WTC11 (cell line): Measurements from ENCODE around the gene KANTR. TPM values are rescaled to one million over a fixed set of nuclear protein-coding genes. Genes with fewer than 3 reads are reported as not detected.

Experiments
- ATAC-seq: fragments of 200-7000 bp; cut with Tn5 transposase; 2 replicates; pipeline ENCODE4 v1.10.0; 2021; ENCODE audit warnings: mild to moderate bottlenecking, moderate library complexity
- CTCF ChIA-PET: fragments of 300-600 bp; sonication (Branson Sonifier 250); formaldehyde crosslinking; loops from one replicate; lab custom pipeline; 2021; ENCODE audit warnings: antibody characterized with exemption; lab: Charles Lee
- POLR2A ChIA-PET: fragments of 350-600 bp; sonication (Branson Sonifier 250); formaldehyde crosslinking; loops from one replicate; lab custom pipeline; 2021; ENCODE audit warnings: antibody characterized with exemption; lab: Charles Lee
- DNase-seq: peaks from one replicate; pipeline ENCODE4 v3.0.0; 2021; ENCODE audit warnings: low spot score
- H3K27ac Mint-ChIP-seq: 2 replicates; pipeline ENCODE4 v1.8.0; 2021; ENCODE audit warnings: mixed read lengths
- H3K27me3 Mint-ChIP-seq: 2 replicates; pipeline ENCODE4 v1.8.0; 2021; ENCODE audit warnings: low read depth, mild to moderate bottlenecking, moderate library complexity, mixed read lengths
- H3K36me3 Mint-ChIP-seq: 2 replicates; pipeline ENCODE4 v1.8.0; 2021; ENCODE audit warnings: mixed read lengths
- H3K4me1 Mint-ChIP-seq: 2 replicates; pipeline ENCODE4 v1.8.0; 2022; ENCODE audit warnings: mixed read lengths
- H3K4me3 Mint-ChIP-seq: 2 replicates; pipeline ENCODE4 v1.8.0; 2021; ENCODE audit warnings: mild to moderate bottlenecking, moderate library complexity, mixed read lengths
- H3K9me3 Mint-ChIP-seq: 2 replicates; pipeline ENCODE4 v1.8.0; 2021; ENCODE audit warnings: mixed read lengths
- E2F1 ChIP-seq: sonication (generic); formaldehyde crosslinking; IDR thresholded peaks from 2 replicates; pipeline ENCODE4 v1.8.0; 2022; ENCODE audit warnings: mild to moderate bottlenecking, missing genetic modification reagents
- E2F4 ChIP-seq: sonication (generic); formaldehyde crosslinking; IDR thresholded peaks from 2 replicates; pipeline ENCODE4 v1.8.1; 2022; ENCODE audit warnings: low read depth, mild to moderate bottlenecking, moderate library complexity, missing genetic modification reagents, borderline replicate concordance
- ERG ChIP-seq: fragments of 250-450 bp; sonication (Bioruptor Pico); IDR thresholded peaks from 2 replicates; pipeline ENCODE4 v1.8.0; 2021; ENCODE audit warnings: mild to moderate bottlenecking
- ESRRA ChIP-seq: sonication (generic); formaldehyde crosslinking; IDR thresholded peaks from 2 replicates; pipeline ENCODE4 v1.8.1; 2022; ENCODE audit warnings: mild to moderate bottlenecking, missing genetic modification reagents, borderline replicate concordance
- FOXK1 ChIP-seq: sonication (generic); formaldehyde crosslinking; IDR thresholded peaks from 2 replicates; pipeline ENCODE4 v1.8.0; 2022; ENCODE audit warnings: mild to moderate bottlenecking, moderate library complexity, missing genetic modification reagents
- FOXP1 ChIP-seq: sonication (generic); formaldehyde crosslinking; IDR thresholded peaks from 2 replicates; pipeline ENCODE4 v1.8.0; 2022; ENCODE audit warnings: missing genetic modification reagents, mild to moderate bottlenecking, moderate library complexity, borderline replicate concordance
- FOXP4 ChIP-seq: sonication (generic); formaldehyde crosslinking; IDR thresholded peaks from 2 replicates; pipeline ENCODE4 v1.8.0; 2022; ENCODE audit warnings: mild to moderate bottlenecking, missing genetic modification reagents
- GRHL2 ChIP-seq: fragments of 250-450 bp; sonication (Bioruptor Pico); IDR thresholded peaks from 2 replicates; pipeline ENCODE4 v1.8.0; 2022; ENCODE audit warnings: mild to moderate bottlenecking, moderate library complexity; ENCODE audit not compliant: insufficient replicate concordance, severe bottlenecking
- GTF2I ChIP-seq: fragments of 250-450 bp; sonication (Bioruptor Pico); conservative IDR thresholded peaks from 2 replicates; pipeline ENCODE4 v1.4.0; 2021; ENCODE audit warnings: mild to moderate bottlenecking
- HMGA2 ChIP-seq: fragments of 250-450 bp; sonication (Bioruptor Pico); IDR thresholded peaks from 2 replicates; pipeline ENCODE4 v1.4.0; 2021; ENCODE audit warnings: mild to moderate bottlenecking, moderate library complexity
- IRF1 ChIP-seq: sonication (generic); formaldehyde crosslinking; IDR thresholded peaks from 2 replicates; pipeline ENCODE4 v1.8.0; 2023; ENCODE audit warnings: missing genetic modification reagents
- JAZF1 ChIP-seq: fragments of 250-450 bp; sonication (Bioruptor Pico); IDR thresholded peaks from 2 replicates; pipeline ENCODE4 v1.9.0; 2021; ENCODE audit warnings: moderate library complexity, mild to moderate bottlenecking, inconsistent platforms
- JUN ChIP-seq: sonication (generic); formaldehyde crosslinking; IDR thresholded peaks from 2 replicates; pipeline ENCODE4 v1.8.0; 2023; ENCODE audit warnings: mild to moderate bottlenecking, missing genetic modification reagents
- MLX ChIP-seq: sonication (generic); formaldehyde crosslinking; IDR thresholded peaks from 2 replicates; pipeline ENCODE4 v1.8.1; 2023; ENCODE audit warnings: mild to moderate bottlenecking, missing genetic modification reagents, moderate library complexity
- MXD4 ChIP-seq: fragments of 250-450 bp; sonication (Bioruptor Pico); IDR thresholded peaks from 2 replicates; pipeline ENCODE4 v1.8.0; 2021; ENCODE audit warnings: mild to moderate bottlenecking, moderate library complexity, borderline replicate concordance
- NFATC4 ChIP-seq: fragments of 250-450 bp; sonication (Bioruptor Pico); IDR thresholded peaks from 2 replicates; pipeline ENCODE4 v1.9.0; 2021; ENCODE audit warnings: mild to moderate bottlenecking
- SMAD4 ChIP-seq: sonication (generic); formaldehyde crosslinking; IDR thresholded peaks from 2 replicates; pipeline ENCODE4 v1.8.0; 2022; ENCODE audit warnings: mild to moderate bottlenecking, missing genetic modification reagents
- ZBTB43 ChIP-seq: sonication (generic); formaldehyde crosslinking; IDR thresholded peaks from 2 replicates; pipeline ENCODE4 v1.8.1; 2023; ENCODE audit warnings: mild to moderate bottlenecking, missing genetic modification reagents
- ZNF219 ChIP-seq: sonication (generic); formaldehyde crosslinking; IDR thresholded peaks from 2 replicates; pipeline ENCODE4 v1.8.0; 2023; ENCODE audit warnings: missing genetic modification reagents, mild to moderate bottlenecking, borderline replicate concordance
- total RNA-seq: library from RNA; stranded (reverse); gene quantifications from 3 replicates; pipeline ENCODE4 v1.2.3, GENCODE V29; 2021

The KANTR gene
- total RNA-seq, 1 experiment from 2014 or later: 14.0 TPM

- TF ChIP-seq E2F4 (CRISPR knock-in tag) (no peak), GTF2I (CRISPR knock-in tag) (no peak), NFATC4 (CRISPR knock-in tag) (no peak), FOXP1 (CRISPR knock-in tag) (no peak), ZBTB43 (CRISPR knock-in tag) (no peak), HMGA2 (CRISPR knock-in tag) (no peak), FOXK1 (CRISPR knock-in tag) (no peak), JUN (CRISPR knock-in tag) (no peak), E2F1 (no peak), SMAD4 (CRISPR knock-in tag) (no peak), IRF1 (CRISPR knock-in tag) (no peak), ZNF219 (CRISPR knock-in tag) (no peak), MXD4 (CRISPR knock-in tag) (no peak), GRHL2 (CRISPR knock-in tag) (no peak), ESRRA (CRISPR knock-in tag) (no peak), FOXP4 (no peak), ERG (no peak), MLX (CRISPR knock-in tag) (no peak), JAZF1 (CRISPR knock-in tag) (no peak)
- TF ChIP-seq, all 79 proteins: peak for 0
- CTCF ChIA-PET: no interaction called here
- DNase-seq: no peak
- Mint-ChIP-seq H3K36me3 (peaks cover 34% of the 10 kb centered on the region), H3K27me3 (no peaks in the 10 kb centered on the region), H3K4me3 (no peak overlapping the region), H3K9me3 (peaks cover 30% of the 10 kb centered on the region), H3K27ac (no peak overlapping the region), H3K4me1 (peaks cover 3% of the 10 kb centered on the region; the same call in 1 of the 2 replicates)
- POLR2A ChIA-PET: no interaction called here
- ATAC-seq: no peak
Measured at GRCh38 chrX:53155512-53156206, 61.7 kb downstream of the KANTR start.
